Natural killer cell (primary cell): ENCODE measurements around the gene MYO16. TPM values are rescaled to one million over a fixed set of nuclear protein-coding genes. Genes with fewer than 3 reads are reported as not detected.

Source experiments
- ATAC-seq, 3 donors: fragments of 150-1000 bp in 2 of 3; fragments of 200-7000 bp in 1 of 3; cut with Tn5 transposase; 1 replicate in 1 of 3; 2 replicates in 2 of 3; pipeline ENCODE4 v1.10.0; 2021; ENCODE audit warnings: mild to moderate bottlenecking in 2 of 3, moderate library complexity in 2 of 3
- DNase-seq, 2 donors: peaks; one replicate each; pipeline versions ENCODE4 v3.0.0 to v3.0.0-alpha.2; 2013 to 2021; ENCODE audit warnings: mixed read lengths in 1 of 2
- H3K27ac ChIP-seq: one replicate; pipeline ENCODE4 v1.5.1; 2013; ENCODE audit warnings: mild to moderate bottlenecking, low read length
- H3K27me3 ChIP-seq: one replicate; pipeline ENCODE4 v1.6.1; 2013; ENCODE audit warnings: low read length; ENCODE audit not compliant: control insufficient read depth, insufficient read depth
- H3K36me3 ChIP-seq: one replicate; pipeline ENCODE4 v1.6.1; 2013; ENCODE audit warnings: low read length; ENCODE audit not compliant: control insufficient read depth, insufficient read depth
- H3K4me1 ChIP-seq: one replicate; pipeline ENCODE4 v1.6.1; 2013; ENCODE audit warnings: low read length; ENCODE audit not compliant: control insufficient read depth, insufficient read depth
- H3K4me3 ChIP-seq: one replicate; pipeline ENCODE4 v1.5.1; 2013; ENCODE audit warnings: low read length
- H3K9me3 ChIP-seq: one replicate; pipeline ENCODE4 v1.6.1; 2013; ENCODE audit warnings: low read length; ENCODE audit not compliant: control insufficient read depth, insufficient read depth
- H3K27ac Mint-ChIP-seq, 2 donors: one replicate each; pipeline ENCODE4 v1.8.0; 2022; ENCODE audit warnings: mild to moderate bottlenecking in 2 of 2, mixed read lengths in 2 of 2, moderate library complexity in 1 of 2
- H3K27me3 Mint-ChIP-seq, 2 donors: one replicate each; pipeline ENCODE4 v1.8.0; 2022; ENCODE audit warnings: low read depth in 2 of 2, mixed read lengths in 2 of 2
- H3K36me3 Mint-ChIP-seq: one replicate; pipeline ENCODE4 v1.8.0; 2022; ENCODE audit warnings: mixed read lengths
- H3K4me1 Mint-ChIP-seq, 2 donors: one replicate each; pipeline ENCODE4 v1.8.0; 2022; ENCODE audit warnings: mixed read lengths in 2 of 2
- H3K4me3 Mint-ChIP-seq: one replicate; pipeline ENCODE4 v1.8.0; 2022; ENCODE audit warnings: mild to moderate bottlenecking, moderate library complexity, mixed read lengths
- H3K9me3 Mint-ChIP-seq, 2 donors: one replicate each; pipeline ENCODE4 v1.8.0; 2022; ENCODE audit warnings: mixed read lengths in 2 of 2
- CTCF ChIP-seq: fragments of 200-600 bp; IDR thresholded peaks from one replicate; pipeline ENCODE4 v1.8.0; 2022; ENCODE audit warnings: antibody characterized with exemption
- WGBS: methylation state at CpG from one replicate; pipeline ENCODE4 v1.1.7; 2013; ENCODE audit warnings: missing lambda C conversion rate; ENCODE audit not compliant: insufficient coverage; 5-methylcytosine and 5-hydroxymethylcytosine counted together
- intact Hi-C: fragments of 100-400 bp; cut with micrococcal nuclease; formaldehyde crosslinking; loops from one replicate; pipeline ENCODE4 v1.14.2; 2022
- total RNA-seq, 4 donors: library from RNA; stranded (reverse); fragments of 120-200 nt in 1 of 4; gene quantifications; one replicate each; pipeline versions ENCODE4 v1.2.3 to v1.2.4, GENCODE V29; 2013 to 2022

The MYO16 gene
- total RNA-seq, 3 donors from 2014 or later (not counting 1 experiment from before 2014, with no cell fraction given) = 0.28 TPM; not detected in 2

GRCh38 chr13:108860418-108860817 lies 231.0 kb downstream of the MYO16 start:
- 70% methylated on average over 2 of the region's 3 CpGs for WGBS
- Mint-ChIP-seq H3K27me3 (peaks cover 0 to 5% of the 10 kb centered on the region in 2 donors), H3K27ac (no peak overlapping the region), H3K4me1 (no peaks in the 10 kb centered on the region), H3K9me3 (peaks cover 8% of the 10 kb centered on the region in 2 donors), H3K4me3 (no peak overlapping the region), H3K36me3 (no peaks in the 10 kb centered on the region)
- H3K9me3 ChIP-seq = no peaks in the 10 kb centered on the region
- no peak for TF ChIP-seq CTCF
- no peaks in the 10 kb centered on the region for H3K36me3 ChIP-seq
- H3K27me3 ChIP-seq = no peaks in the 10 kb centered on the region
- no peak overlapping the region for H3K27ac ChIP-seq
- no peak overlapping the region for H3K4me3 ChIP-seq
- ATAC-seq (no peak), DNase-seq (no peak)
- intact Hi-C loops = no loop called here
- H3K4me1 ChIP-seq = no peaks in the 10 kb centered on the region

GRCh38 chr13:108877300-108877699 lies 247.9 kb downstream of the MYO16 start:
- no peaks in the 10 kb centered on the region for H3K9me3 Mint-ChIP-seq

GRCh38 chr13:108878732-108879131 lies 249.3 kb downstream of the MYO16 start:
- H3K9me3 ChIP-seq = no peaks in the 10 kb centered on the region
- intact Hi-C loops = no loop called here
- no peaks in the 10 kb centered on the region for H3K36me3 ChIP-seq
- peaks cover 0 to 5% of the 10 kb centered on the region in 2 donors for H3K27me3 Mint-ChIP-seq
- H3K9me3 Mint-ChIP-seq = no peaks in the 10 kb centered on the region
- no peaks in the 10 kb centered on the region for H3K4me1 ChIP-seq
- no peak for DNase-seq
- no peak for TF ChIP-seq CTCF
- H3K4me3 ChIP-seq = no peak overlapping the region
- no peaks in the 10 kb centered on the region for H3K36me3 Mint-ChIP-seq
- H3K27ac ChIP-seq = no peak overlapping the region
- ATAC-seq = peak in 1 of 3 donors; percentile 7
- no peak overlapping the region for H3K27ac Mint-ChIP-seq
- H3K27me3 ChIP-seq = no peaks in the 10 kb centered on the region
- WGBS = 93% methylated on average over 2 of the region's 2 CpGs
- no peaks in the 10 kb centered on the region for H3K4me1 Mint-ChIP-seq
- no peak overlapping the region for H3K4me3 Mint-ChIP-seq

More at GRCh38 chr13:108877300-108877699, 247.9 kb downstream of the MYO16 start:
- Mint-ChIP-seq H3K4me3 (no peak overlapping the region), H3K4me1 (no peaks in the 10 kb centered on the region), H3K27me3 (peaks cover 0 to 5% of the 10 kb centered on the region in 2 donors), H3K27ac (no peak overlapping the region), H3K36me3 (no peaks in the 10 kb centered on the region)
- no peak for TF ChIP-seq CTCF
- H3K36me3 ChIP-seq = no peaks in the 10 kb centered on the region
- H3K4me1 ChIP-seq = no peaks in the 10 kb centered on the region
- intact Hi-C loops = no loop called here
- H3K27ac ChIP-seq = no peak overlapping the region
- ATAC-seq (no peak), DNase-seq (no peak)
- H3K27me3 ChIP-seq = no peaks in the 10 kb centered on the region
- no peak overlapping the region for H3K4me3 ChIP-seq
- WGBS = no CpG with 5 or more reads among the region's 2 CpGs
- no peaks in the 10 kb centered on the region for H3K9me3 ChIP-seq

- Mint-ChIP-seq H3K9me3 (peaks cover 0 to under 1% of the 10 kb centered on the region in 2 donors), H3K27ac (no peak overlapping the region), H3K27me3 (no peaks in the 10 kb centered on the region), H3K4me1 (no peaks in the 10 kb centered on the region), H3K4me3 (no peak overlapping the region), H3K36me3 (no peaks in the 10 kb centered on the region)
- no peak for TF ChIP-seq CTCF
- H3K9me3 ChIP-seq = no peaks in the 10 kb centered on the region
- no peak overlapping the region for H3K27ac ChIP-seq
- DNase-seq (no peak), ATAC-seq (no peak)
- whole genome bisulfite sequencing = 86% methylated on average over 1 of the region's 2 CpGs
- no peak overlapping the region for H3K4me3 ChIP-seq
- no peaks in the 10 kb centered on the region for H3K36me3 ChIP-seq
- no peaks in the 10 kb centered on the region for H3K4me1 ChIP-seq
- H3K27me3 ChIP-seq = no peaks in the 10 kb centered on the region
- intact Hi-C loops = no loop called here
These were observed 260.0 kb downstream of the MYO16 start for GRCh38 chr13:108889324-108889984.
